Measurements from ENCODE around the gene SMYD3.

Gene SMYD3

GRCh38 chr1:246425895-246426294 lies 81.2 kb downstream of the SMYD3 start:
- Mint-ChIP-seq H3K27ac (no peak overlapping the region), H3K4me1 (ENCODE audit: low read depth) (no peaks in the 10 kb centered on the region), H3K36me3 (ENCODE audit: low read depth) (no peaks in the 10 kb centered on the region), H3K4me3 (no peak overlapping the region), H3K27me3 (ENCODE audit: low read depth) (no peaks in the 10 kb centered on the region), H3K9me3 (peaks cover 4% of the 10 kb centered on the region)

GRCh38 chr1:246425139-246425794 lies 81.8 kb downstream of the SMYD3 start:
- no peaks in the 10 kb centered on the region for H3K36me3 Mint-ChIP-seq (ENCODE audit: low read depth)
- no peak overlapping the region for H3K27ac Mint-ChIP-seq
- no peaks in the 10 kb centered on the region for H3K9me3 Mint-ChIP-seq
- H3K4me1 Mint-ChIP-seq (ENCODE audit: low read depth) = no peaks in the 10 kb centered on the region
- no peaks in the 10 kb centered on the region for H3K27me3 Mint-ChIP-seq (ENCODE audit: low read depth)
- H3K4me3 Mint-ChIP-seq = no peak overlapping the region

GRCh38 chr1:246420300-246420699 lies 86.8 kb downstream of the SMYD3 start:
- Mint-ChIP-seq H3K9me3 (peaks cover 14% of the 10 kb centered on the region), H3K27ac (no peak overlapping the region), H3K36me3 (ENCODE audit: low read depth) (peaks cover 3% of the 10 kb centered on the region), H3K27me3 (ENCODE audit: low read depth) (no peaks in the 10 kb centered on the region), H3K4me3 (no peak overlapping the region), H3K4me1 (ENCODE audit: low read depth) (peaks cover 5% of the 10 kb centered on the region)

GRCh38 chr1:246418565-246419312 lies 88.3 kb downstream of the SMYD3 start:
- no peak overlapping the region for H3K27ac Mint-ChIP-seq
- peaks cover 3% of the 10 kb centered on the region for H3K36me3 Mint-ChIP-seq (ENCODE audit: low read depth)
- H3K9me3 Mint-ChIP-seq = peaks cover 14% of the 10 kb centered on the region
- H3K27me3 Mint-ChIP-seq (ENCODE audit: low read depth) = no peaks in the 10 kb centered on the region
- H3K4me1 Mint-ChIP-seq (ENCODE audit: low read depth) = peaks cover 5% of the 10 kb centered on the region
- H3K4me3 Mint-ChIP-seq = no peak overlapping the region

GRCh38 chr1:246417813-246418564 lies 89.1 kb downstream of the SMYD3 start:
- no peak overlapping the region for H3K4me3 Mint-ChIP-seq

GRCh38 chr1:246417152-246417812 lies 89.8 kb downstream of the SMYD3 start:
- Mint-ChIP-seq H3K4me1 (ENCODE audit: low read depth) (peaks cover 5% of the 10 kb centered on the region), H3K27ac (no peak overlapping the region), H3K9me3 (peaks cover 16% of the 10 kb centered on the region), H3K27me3 (ENCODE audit: low read depth) (no peaks in the 10 kb centered on the region), H3K36me3 (ENCODE audit: low read depth) (peaks cover 3% of the 10 kb centered on the region), H3K4me3 (no peak overlapping the region)

More at GRCh38 chr1:246417813-246418564, 89.1 kb downstream of the SMYD3 start:
- H3K27me3 Mint-ChIP-seq (ENCODE audit: low read depth) = no peaks in the 10 kb centered on the region
- H3K9me3 Mint-ChIP-seq = peaks cover 14% of the 10 kb centered on the region
- H3K27ac Mint-ChIP-seq = no peak overlapping the region
- H3K4me1 Mint-ChIP-seq (ENCODE audit: low read depth) = peaks cover 5% of the 10 kb centered on the region
- peaks cover 3% of the 10 kb centered on the region for H3K36me3 Mint-ChIP-seq (ENCODE audit: low read depth)

GRCh38 chr1:246416261-246416660 lies 90.8 kb downstream of the SMYD3 start:
- peaks cover 3% of the 10 kb centered on the region for H3K36me3 Mint-ChIP-seq (ENCODE audit: low read depth)
- H3K9me3 Mint-ChIP-seq = peaks cover 20% of the 10 kb centered on the region
- H3K27me3 Mint-ChIP-seq (ENCODE audit: low read depth) = no peaks in the 10 kb centered on the region
- no peak overlapping the region for H3K4me3 Mint-ChIP-seq
- H3K27ac Mint-ChIP-seq = no peak overlapping the region
- peaks cover 5% of the 10 kb centered on the region for H3K4me1 Mint-ChIP-seq (ENCODE audit: low read depth)

- no peaks in the 10 kb centered on the region for H3K27me3 Mint-ChIP-seq (ENCODE audit: low read depth)
- peaks cover 20% of the 10 kb centered on the region for H3K9me3 Mint-ChIP-seq
- no peak overlapping the region for H3K4me3 Mint-ChIP-seq
- peaks cover 3% of the 10 kb centered on the region for H3K36me3 Mint-ChIP-seq (ENCODE audit: low read depth)
- H3K27ac Mint-ChIP-seq = no peak overlapping the region
- H3K4me1 Mint-ChIP-seq (ENCODE audit: low read depth) = peaks cover 5% of the 10 kb centered on the region
Measured at GRCh38 chr1:246415028-246415427, 92.1 kb downstream of the SMYD3 start.

- Mint-ChIP-seq H3K4me3 (no peak overlapping the region), H3K36me3 (ENCODE audit: low read depth) (peaks cover 3% of the 10 kb centered on the region), H3K9me3 (peaks cover 14% of the 10 kb centered on the region), H3K27me3 (ENCODE audit: low read depth) (no peaks in the 10 kb centered on the region), H3K4me1 (ENCODE audit: low read depth) (peaks cover 5% of the 10 kb centered on the region), H3K27ac (no peak overlapping the region)
Measured at GRCh38 chr1:246413430-246413829, 93.6 kb downstream of the SMYD3 start.

GRCh38 chr1:246404078-246404477 lies 103.0 kb downstream of the SMYD3 start:
- no peaks in the 10 kb centered on the region for H3K9me3 Mint-ChIP-seq
- no peak overlapping the region for H3K4me3 Mint-ChIP-seq
- peaks cover 2% of the 10 kb centered on the region for H3K36me3 Mint-ChIP-seq (ENCODE audit: low read depth)
- no peak overlapping the region for H3K27ac Mint-ChIP-seq
- no peaks in the 10 kb centered on the region for H3K4me1 Mint-ChIP-seq (ENCODE audit: low read depth)
- H3K27me3 Mint-ChIP-seq (ENCODE audit: low read depth) = no peaks in the 10 kb centered on the region

- H3K4me1 Mint-ChIP-seq (ENCODE audit: low read depth) = no peaks in the 10 kb centered on the region
Measured at GRCh38 chr1:246398126-246398813, 108.8 kb downstream of the SMYD3 start.

GRCh38 chr1:246397046-246397445 lies 110.0 kb downstream of the SMYD3 start:
- H3K9me3 Mint-ChIP-seq = peaks cover under 1% of the 10 kb centered on the region
- no peak overlapping the region for H3K27ac Mint-ChIP-seq
- no peaks in the 10 kb centered on the region for H3K36me3 Mint-ChIP-seq (ENCODE audit: low read depth)
- no peaks in the 10 kb centered on the region for H3K4me1 Mint-ChIP-seq (ENCODE audit: low read depth)
- H3K4me3 Mint-ChIP-seq = no peak overlapping the region
- no peaks in the 10 kb centered on the region for H3K27me3 Mint-ChIP-seq (ENCODE audit: low read depth)

More at GRCh38 chr1:246398126-246398813, 108.8 kb downstream of the SMYD3 start:
- H3K9me3 Mint-ChIP-seq = no peaks in the 10 kb centered on the region
- H3K36me3 Mint-ChIP-seq (ENCODE audit: low read depth) = no peaks in the 10 kb centered on the region
- no peak overlapping the region for H3K4me3 Mint-ChIP-seq
- no peak overlapping the region for H3K27ac Mint-ChIP-seq
- H3K27me3 Mint-ChIP-seq (ENCODE audit: low read depth) = no peaks in the 10 kb centered on the region

GRCh38 chr1:246396322-246396721 lies 110.8 kb downstream of the SMYD3 start:
- peaks cover 7% of the 10 kb centered on the region for H3K9me3 Mint-ChIP-seq
- no peak overlapping the region for H3K4me3 Mint-ChIP-seq
- no peaks in the 10 kb centered on the region for H3K27me3 Mint-ChIP-seq (ENCODE audit: low read depth)
- H3K4me1 Mint-ChIP-seq (ENCODE audit: low read depth) = no peaks in the 10 kb centered on the region
- H3K36me3 Mint-ChIP-seq (ENCODE audit: low read depth) = no peaks in the 10 kb centered on the region
- H3K27ac Mint-ChIP-seq = no peak overlapping the region

- Mint-ChIP-seq H3K4me1 (ENCODE audit: low read depth) (no peaks in the 10 kb centered on the region), H3K27ac (no peak overlapping the region), H3K4me3 (no peak overlapping the region), H3K36me3 (ENCODE audit: low read depth) (peaks cover 5% of the 10 kb centered on the region), H3K27me3 (ENCODE audit: low read depth) (no peaks in the 10 kb centered on the region), H3K9me3 (peaks cover 15% of the 10 kb centered on the region)
Measured at GRCh38 chr1:246394121-246394520, 113.0 kb downstream of the SMYD3 start.
